RWPE1 (cell line): ENCODE results near the gene CLOCK.

Experiments used
- CTCF ChIA-PET: fragments of 350-600 bp; sonication (Branson Sonifier 250); formaldehyde crosslinking; extraction: SDS; loops from one replicate; lab custom pipeline; 2021; lab: Yijun Ruan, JAX
- POLR2A ChIA-PET: fragments of 400-600 bp; formaldehyde crosslinking; extraction: SDS; loops from one replicate; lab custom pipeline; 2020; ENCODE audit warnings: antibody characterized with exemption; ENCODE audit not compliant: low non-redundant PET; lab: Yijun Ruan, JAX
- DNase-seq: peaks from one replicate; pipeline ENCODE4 v3.0.0; 2012; ENCODE audit warnings: low spot score
- H3K27ac ChIP-seq: fragments of 450-650 bp; 2 replicates; pipeline ENCODE4 v1.5.1; 2017
- CTCF ChIP-seq: fragments of 450-650 bp; conservative IDR thresholded peaks from 2 replicates; pipeline ENCODE4 v1.5.1; 2017; ENCODE audit warnings: low read depth, mild to moderate bottlenecking

The CLOCK gene

DNA sequence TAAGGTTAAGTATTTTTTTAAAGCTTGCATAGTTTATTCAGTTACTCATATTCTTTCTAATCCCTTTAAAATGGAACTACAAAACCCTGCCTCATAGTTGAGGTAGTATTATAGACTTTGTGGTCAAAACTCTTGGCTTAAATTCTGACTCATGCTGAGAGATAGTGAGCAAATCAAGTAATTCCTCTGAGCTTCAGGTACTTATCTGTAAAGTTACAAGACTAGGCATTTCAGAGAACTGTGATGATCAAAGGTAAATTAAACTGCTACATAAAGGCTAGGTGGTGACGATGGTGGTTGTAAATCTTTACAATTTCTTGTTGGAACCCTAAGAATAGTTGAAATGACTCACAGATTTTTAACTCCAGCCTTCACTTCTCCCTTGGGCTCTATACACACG lies 3.2 kb upstream of the CLOCK start:
- CTCF ChIA-PET = interaction anchor here (0.6 kb wide), 3 partner anchors 13 to 338 kb away, joined by 3 to 4 read pairs (median 3); no protein-coding TSS in a partner anchor
- DNase-seq = peak; percentile 84
- POLR2A ChIA-PET = no interaction called here
- H3K27ac ChIP-seq = no peak overlapping the region
- no peak for TF ChIP-seq CTCF

DNA sequence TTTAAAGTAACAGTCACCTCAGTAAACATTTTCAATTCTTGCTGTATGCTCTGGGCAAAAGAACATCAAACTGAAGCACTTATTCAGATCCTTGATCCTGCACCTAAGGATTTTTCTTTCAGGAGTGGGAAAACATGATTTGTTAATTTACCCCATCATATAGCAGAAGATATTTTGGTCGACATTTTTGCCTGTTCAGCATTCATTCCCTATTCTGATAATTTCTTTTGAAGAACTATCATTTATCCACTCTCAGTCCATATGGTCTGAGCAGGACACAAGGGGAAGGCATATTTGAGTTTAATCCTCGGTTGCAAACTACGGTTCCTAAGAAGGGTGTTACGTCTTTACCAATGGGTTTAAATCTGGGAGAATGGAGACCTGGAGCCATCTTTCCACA lies 1.2 kb upstream of the CLOCK start:
- ChIA-PET CTCF (no interaction called here), POLR2A (no interaction called here)
- no peak overlapping the region for H3K27ac ChIP-seq
- TF ChIP-seq CTCF = no peak
- DNase-seq = no peak

DNA sequence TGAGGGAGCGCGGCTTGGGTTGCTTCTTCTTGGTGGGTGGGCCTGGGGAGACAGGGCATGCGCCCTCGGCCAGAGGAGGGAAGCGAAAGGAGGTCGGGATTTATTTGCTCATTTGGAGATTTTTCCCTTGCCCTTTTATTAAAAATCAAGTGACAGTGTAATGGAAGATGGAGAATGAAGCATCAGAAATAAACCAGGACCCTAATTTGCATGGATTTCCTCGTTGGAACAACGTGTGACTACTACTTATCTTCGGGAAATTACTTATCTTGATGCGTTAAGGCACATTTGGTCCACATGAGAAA lies 709 bp upstream of the CLOCK start:
- CTCF ChIA-PET = interaction anchor here (0.6 to 1.1 kb wide), 3 partner anchors 41 to 109 kb away, joined by 3 to 6 read pairs (median 3); no protein-coding TSS in a partner anchor
- no peak for TF ChIP-seq CTCF
- POLR2A ChIA-PET = no interaction called here
- peak overlapping the region; percentile 100 for H3K27ac ChIP-seq
- DNase-seq = no peak

GRCh38 chr4:55546506-55546755 lies 278 bp downstream of the CLOCK start:
- peak overlapping the region; percentile 100 for H3K27ac ChIP-seq
- ChIA-PET CTCF (interaction anchor here (0.8 to 1.1 kb wide), 2 partner anchors 63 to 108 kb away, joined by 3 to 6 read pairs; no protein-coding TSS in a partner anchor), POLR2A (interaction anchor here (1.7 kb wide), 1 partner anchor 150 kb away, joined by 4 read pairs; no protein-coding TSS in a partner anchor)
- no peak for DNase-seq
- TF ChIP-seq CTCF = no peak

DNA sequence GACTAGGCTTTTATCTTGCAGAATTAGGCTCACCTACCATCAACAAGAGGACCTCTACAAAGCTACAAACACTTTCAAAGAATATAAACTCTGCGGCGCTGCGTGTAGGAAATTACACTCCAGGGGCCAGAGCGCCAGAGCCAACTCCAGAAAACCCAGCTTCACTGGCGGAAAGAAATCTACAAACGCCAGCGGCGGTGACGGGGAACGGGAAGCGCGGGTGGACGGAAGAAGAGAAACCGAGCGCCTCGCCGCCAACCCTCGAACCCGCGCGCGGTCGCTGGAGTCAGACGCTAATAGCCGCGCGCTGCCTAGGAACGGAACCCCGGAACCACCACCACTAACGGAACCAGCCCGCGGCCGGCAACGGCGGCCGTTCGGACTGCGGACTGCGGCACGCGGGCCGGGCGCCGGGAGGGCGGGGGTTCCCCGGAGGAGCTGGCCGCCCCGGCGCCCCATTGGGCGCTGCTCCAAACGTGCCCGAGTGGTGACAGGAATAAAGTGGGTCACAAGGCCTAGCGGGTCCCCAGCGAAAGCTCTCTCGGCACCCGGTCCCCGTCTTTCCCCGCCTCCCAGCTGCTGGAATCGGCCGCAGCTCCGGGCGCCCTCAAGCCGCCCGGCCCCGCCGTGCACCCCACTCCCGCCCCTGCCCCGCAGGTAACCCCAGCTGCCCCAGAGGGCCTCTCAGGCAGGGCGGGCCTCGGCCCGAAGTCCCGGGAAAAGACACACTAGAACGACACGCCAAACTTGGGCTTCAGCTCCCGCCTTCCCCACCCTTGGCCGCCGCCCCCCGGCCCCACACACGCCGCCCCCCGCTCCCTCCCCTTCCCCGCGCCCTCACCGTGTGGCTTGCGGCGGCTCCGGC lies 836 bp downstream of the CLOCK start:
- H3K27ac ChIP-seq = peak overlapping the region; percentile 100
- no peak for TF ChIP-seq CTCF
- ChIA-PET POLR2A (interaction anchor here (1.7 kb wide), 1 partner anchor 149 kb away, joined by 4 read pairs; no protein-coding TSS in a partner anchor), CTCF (interaction anchor here (0.6 to 1.0 kb wide), 4 partner anchors 64 to 1315 kb away, joined by 3 to 5 read pairs (median 4); partner anchors contain the start of gene SRD5A3)
- peak; percentile 47 for DNase-seq

- H3K27ac ChIP-seq = peak overlapping the region; percentile 100
- no peak for TF ChIP-seq CTCF
- POLR2A ChIA-PET = interaction anchor here (1.7 kb wide), 1 partner anchor 149 kb away, joined by 4 read pairs; no protein-coding TSS in a partner anchor
- no peak for DNase-seq
- CTCF ChIA-PET = interaction anchor here (0.6 to 1.0 kb wide), 3 partner anchors 199 to 1316 kb away, joined by 3 to 5 read pairs (median 4); partner anchors contain the start of gene SRD5A3
Measured at GRCh38 chr4:55545151-55545550, 1.6 kb downstream of the CLOCK start.
